ENCODE data around the gene SNAPC2.
"Not testable (repeated sequence)": the region's sequence is repeated elsewhere in the genome, so short reads cannot be mapped to it uniquely, and the experiment has no call there.

Gene SNAPC2

GRCh38 chr19:7888145-7888825 is 31.9 kb upstream of the SNAPC2 start, which contains the start of gene LRRC8E:
TSS of gene LRRC8E (plus strand) at chr19:7888510. CDS start at chr19:7895604, 7,094 bp downstream.
- DNase-seq (ENCODE audit: low read depth), result no peak

- no peak for DNase-seq (ENCODE audit: low read depth)
Measured at GRCh38 chr19:7888826-7889217, 31.3 kb upstream of the SNAPC2 start.

- not testable (repeated sequence) for DNase-seq (ENCODE audit: low read depth)
Measured at GRCh38 chr19:7893362-7894101, 26.6 kb upstream of the SNAPC2 start.

- DNase-seq (ENCODE audit: low read depth), result no peak
Measured at GRCh38 chr19:7894612-7895309, 25.4 kb upstream of the SNAPC2 start.

GRCh38 chr19:7895565-7895964 is 24.6 kb upstream of the SNAPC2 start:
- DNase-seq (ENCODE audit: low read depth), result no peak

- DNase-seq (ENCODE audit: low read depth), result no peak
Measured at GRCh38 chr19:7897292-7897691, 22.8 kb upstream of the SNAPC2 start.

- DNase-seq (ENCODE audit: low read depth), result no peak
Measured at GRCh38 chr19:7898967-7899366, 21.2 kb upstream of the SNAPC2 start.

- DNase-seq (ENCODE audit: low read depth), result no peak
Measured at GRCh38 chr19:7899751-7900378, 20.3 kb upstream of the SNAPC2 start.

- no peak for DNase-seq (ENCODE audit: low read depth)
Measured at GRCh38 chr19:7900401-7900870, 19.7 kb upstream of the SNAPC2 start.

- DNase-seq (ENCODE audit: low read depth), result no peak
Measured at GRCh38 chr19:7900931-7901330, 19.2 kb upstream of the SNAPC2 start.

- DNase-seq (ENCODE audit: low read depth), result no peak
Measured at GRCh38 chr19:7901337-7901736, 18.8 kb upstream of the SNAPC2 start.

GRCh38 chr19:7902796-7903243 is 17.3 kb upstream of the SNAPC2 start:
- no peak for DNase-seq (ENCODE audit: low read depth)

GRCh38 chr19:7903244-7904073 is 16.7 kb upstream of the SNAPC2 start, which contains the start of gene MAP2K7:
TSS of gene MAP2K7 (plus strand) at chr19:7903877. CDS start at chr19:7903945, 68 bp downstream.
- peak; percentile 100 for DNase-seq (ENCODE audit: low read depth)

- DNase-seq (ENCODE audit: low read depth), result no peak
Measured at GRCh38 chr19:7904074-7905020, 15.8 kb upstream of the SNAPC2 start.

- no peak for DNase-seq (ENCODE audit: low read depth)
Measured at GRCh38 chr19:7905268-7905667, 14.9 kb upstream of the SNAPC2 start.

GRCh38 chr19:7905859-7906258 is 14.3 kb upstream of the SNAPC2 start:
- no peak for DNase-seq (ENCODE audit: low read depth)

GRCh38 chr19:7907122-7907521 is 13.0 kb upstream of the SNAPC2 start:
- no peak for DNase-seq (ENCODE audit: low read depth)

GRCh38 chr19:7907544-7907943 is 12.6 kb upstream of the SNAPC2 start:
- no peak for DNase-seq (ENCODE audit: low read depth)

GRCh38 chr19:7908078-7908699 is 11.9 kb upstream of the SNAPC2 start:
- DNase-seq (ENCODE audit: low read depth), result no peak

Data from stimulated activated CD8-positive, alpha-beta memory T cell treated with anti-CD3 and anti-CD28 coated beads, Interleukin-15, amount 100 ng/mL, for 24 hours (primary cell).